SW 1271 (cell line): Measurements from ENCODE around the gene OR2T1.
"Not testable (repeated sequence)": the region's sequence is repeated elsewhere in the genome, so short reads cannot be mapped to it uniquely, and the experiment has no call there.

ENCODE experiments used
- DNase-seq, 2 experiments: peaks; one replicate each; lab custom pipeline; 2025; lab: John Stamatoyannopoulos, UW

The OR2T1 gene

GRCh38 chr1:248434913-248435312 lies 32.1 kb downstream of the OR2T1 start:
- not testable (repeated sequence) for DNase-seq

GRCh38 chr1:248436303-248436702 lies 33.5 kb downstream of the OR2T1 start:
- DNase-seq = not testable (repeated sequence)

- DNase-seq = not testable (repeated sequence)
Measured at GRCh38 chr1:248438668-248439067, 35.8 kb downstream of the OR2T1 start.

- not testable (repeated sequence) for DNase-seq
Measured at GRCh38 chr1:248439283-248439682, 36.4 kb downstream of the OR2T1 start.

GRCh38 chr1:248442500-248443277 lies 39.8 kb downstream of the OR2T1 start:
- not testable (repeated sequence) for DNase-seq

GRCh38 chr1:248444603-248445002 lies 41.8 kb downstream of the OR2T1 start:
- not testable (repeated sequence) for DNase-seq

GRCh38 chr1:248445399-248445798 lies 42.6 kb downstream of the OR2T1 start, which contains the start of gene OR2T2:
Gene OR2T2, plus strand, starts transcription at chr1:248445637. Its CDS starts 7,161 bp downstream, at chr1:248452798.
- not testable (repeated sequence) for DNase-seq

GRCh38 chr1:248448409-248449074 lies 45.7 kb downstream of the OR2T1 start:
- not testable (repeated sequence) for DNase-seq

GRCh38 chr1:248449821-248450465 lies 47.1 kb downstream of the OR2T1 start:
- not testable (repeated sequence) for DNase-seq

- not testable (repeated sequence) for DNase-seq
Measured at GRCh38 chr1:248450466-248451145, 47.8 kb downstream of the OR2T1 start.

- not testable (repeated sequence) for DNase-seq
Measured at GRCh38 chr1:248453619-248454018, 50.8 kb downstream of the OR2T1 start.

GRCh38 chr1:248455045-248455444 lies 52.2 kb downstream of the OR2T1 start:
- not testable (repeated sequence) for DNase-seq

- DNase-seq = not testable (repeated sequence)
Measured at GRCh38 chr1:248456635-248457034, 53.8 kb downstream of the OR2T1 start.
